Endothelial cell of umbilical vein (primary cell): ENCODE data around the gene KIF1B. TPM values are rescaled to one million over a fixed set of nuclear protein-coding genes. Genes with fewer than 3 reads are reported as not detected.
A peak's percentile ranks its signal among the peaks of the same experiment; 100 is the strongest.

Experiments
- BruUV-seq: library from RNA; stranded (reverse); fragments of 400-500 nt; replicated peaks from 2 replicates; lab custom pipeline; 2021; lab: Mats Ljungman, UMichigan
- CTCF ChIA-PET: fragments of 300-600, 350-600 bp; sonication (Branson Sonifier 250); formaldehyde crosslinking; loops from one replicate; lab custom pipeline; 2021; ENCODE audit warnings: antibody characterized with exemption, inconsistent platforms; lab: Charles Lee
- POLR2A ChIA-PET: fragments of 300-600, 350-600 bp; sonication (Branson Sonifier 250); formaldehyde crosslinking; loops from one replicate; lab custom pipeline; 2021; ENCODE audit warnings: antibody characterized with exemption, inconsistent platforms; lab: Charles Lee
- DNase-seq: peaks from one replicate; pipeline ENCODE4 v3.0.0-alpha.2; 2011; ENCODE audit warnings: low read depth, low spot score
- FAIRE-seq: peaks from 2 replicates; lab custom pipeline; 2011; peaks lifted over from hg19 to GRCh38; lab: Jason Lieb, UNC
- H2AFZ ChIP-seq: 2 replicates; pipeline ENCODE4 v1.6.0; 2012; ENCODE audit warnings: low read depth, low read length, control low read depth, inconsistent platforms
- H3K27ac ChIP-seq: 2 replicates; pipeline ENCODE4 v1.5.1; 2011; ENCODE audit warnings: low read depth, mild to moderate bottlenecking, control low read depth, low read length, moderate library complexity; ENCODE audit not compliant: insufficient read depth
- H3K27me3 ChIP-seq, 2 experiments: 2 replicates each; pipeline versions ENCODE4 v1.6.0 to v1.6.1; 2011; ENCODE audit warnings: low read length in 2 of 2, mixed read lengths in 1 of 2; ENCODE audit not compliant: control insufficient read depth in 2 of 2, insufficient read depth in 2 of 2
- H3K36me3 ChIP-seq, 2 experiments: 2 replicates in 1 of 2; 3 replicates in 1 of 2; pipeline ENCODE4 v1.5.1; 2011; ENCODE audit warnings: low read length in 2 of 2, mild to moderate bottlenecking in 1 of 2, moderate library complexity in 1 of 2; ENCODE audit not compliant: control insufficient read depth in 2 of 2, insufficient read depth in 2 of 2; ENCODE audit errors: extremely low read depth in 1 of 2
- H3K4me1 ChIP-seq: 3 replicates; pipeline ENCODE4 v1.5.1; 2011; ENCODE audit warnings: mild to moderate bottlenecking, low read length; ENCODE audit not compliant: control insufficient read depth, insufficient read depth; ENCODE audit errors: extremely low read depth
- H3K4me2 ChIP-seq: 2 replicates; pipeline ENCODE4 v1.6.1; 2011; ENCODE audit warnings: low read length, control low read depth, mixed read lengths; ENCODE audit not compliant: insufficient read depth
- H3K4me3 ChIP-seq, 3 experiments: fragments of 200-600 bp in 1 of 3; sonication (generic), shearing (Covaris generic) in 1 of 3; replicated peaks in 1 of 3; 2 replicates each; pipeline ENCODE4 v1.5.1; 2011 to 2016; ENCODE audit warnings: control low read depth in 3 of 3, low read length in 3 of 3, mild to moderate bottlenecking in 2 of 3, inconsistent platforms in 1 of 3, low read depth in 1 of 3, moderate library complexity in 1 of 3; ENCODE audit not compliant: insufficient read depth in 1 of 3
- H3K79me2 ChIP-seq: 2 replicates; pipeline ENCODE4 v1.6.0; 2012; ENCODE audit warnings: low read length, inconsistent platforms; ENCODE audit not compliant: control insufficient read depth, insufficient read depth
- H3K9ac ChIP-seq: replicated peaks from 2 replicates; pipeline ENCODE3; 2011; ENCODE audit warnings: low read length, control low read depth; ENCODE audit not compliant: insufficient read depth; ENCODE audit errors: extremely low read depth
- H3K9me1 ChIP-seq: replicated peaks from 3 replicates; pipeline ENCODE4 v1.6.0; 2011; ENCODE audit warnings: mild to moderate bottlenecking, low read length; ENCODE audit not compliant: control insufficient read depth, insufficient read depth; ENCODE audit errors: extremely low read depth
- H3K9me3 ChIP-seq: replicated peaks from 2 replicates; pipeline ENCODE4 v1.5.1; 2012; ENCODE audit warnings: low read length, inconsistent platforms; ENCODE audit not compliant: control insufficient read depth, insufficient read depth
- H4K20me1 ChIP-seq: replicated peaks from 2 replicates; pipeline ENCODE3; 2011; ENCODE audit warnings: mild to moderate bottlenecking, low read length; ENCODE audit not compliant: control insufficient read depth, insufficient read depth; ENCODE audit errors: extremely low read depth
- CTCF ChIP-seq, 2 donors: IDR thresholded peaks; 1 replicate in 1 of 2; 2 replicates in 1 of 2; pipeline ENCODE4 v1.5.1; 2011; ENCODE audit warnings: low read length in 2 of 2, mild to moderate bottlenecking in 2 of 2, moderate library complexity in 2 of 2, control low read depth in 1 of 2, inconsistent platforms in 1 of 2, low read depth in 1 of 2; ENCODE audit not compliant: insufficient read depth in 1 of 2; ENCODE audit errors: extremely low read depth in 1 of 2
- EZH2 ChIP-seq: IDR thresholded peaks from 2 replicates; pipeline ENCODE4 v1.6.1; 2012; ENCODE audit warnings: borderline replicate concordance, low read depth, mild to moderate bottlenecking, moderate library complexity, low read length, inconsistent platforms; ENCODE audit not compliant: severe bottlenecking
- MAX ChIP-seq: IDR thresholded peaks from 2 replicates; pipeline ENCODE4 v1.6.1; 2011; ENCODE audit not compliant: insufficient read depth, insufficient read length
- MYC ChIP-seq: IDR thresholded peaks from one replicate; pipeline ENCODE4 v1.6.1; 2011; ENCODE audit warnings: mild to moderate bottlenecking, low read depth, low read length
- POLR2A ChIP-seq: IDR thresholded peaks from 2 replicates; pipeline ENCODE4 v1.6.1; 2012; ENCODE audit warnings: low read depth, mild to moderate bottlenecking, control low read depth, low read length
- POLR2AphosphoS5 ChIP-seq: IDR thresholded peaks from 2 replicates; pipeline ENCODE4 v1.6.1; 2012; ENCODE audit warnings: low read depth, mild to moderate bottlenecking, control low read depth, low read length, moderate library complexity; ENCODE audit not compliant: insufficient read depth
- dilution Hi-C: fragments of 300-500 bp; cut with MboI; formaldehyde crosslinking; loops from one replicate; pipeline ENCODE4 v1.15.0; 2019; ENCODE audit warnings: low sequenced_read_pairs; ENCODE audit not compliant: extremely low pct_ligation_motif_present
- intact Hi-C: fragments of 100-400 bp; cut with micrococcal nuclease; formaldehyde crosslinking; loops from one replicate; pipeline ENCODE4 v1.10.0; 2022
- polyA plus RNA-seq, 4 experiments: library from polyadenylated mRNA; depleted of rRNA in 3 of 4; stranded (reverse) in 3 of 4; unstranded in 1 of 4; fragments of >200 nt; gene quantifications; 2 replicates each; pipeline versions ENCODE4 v1.2.1 to v1.2.3, GENCODE V29; 2011 to 2012; ENCODE audit warnings: missing spikeins in 1 of 4
- total RNA-seq: library from RNA; stranded (reverse); gene quantifications from 2 replicates; pipeline ENCODE4 v1.2.3, GENCODE V29; 2021

The KIF1B gene
- total and polyA plus RNA-seq, 2 donors (not counting 3 experiments of a cell fraction or from before 2014, with no cell fraction given): 14.8 to 58.6 TPM

- Histone ChIP-seq H4K20me1 (no peaks in the 10 kb centered on the region), H3K36me3 (peaks cover 2 to 20% of the 10 kb centered on the region in 2 experiments), H3K27ac (peak overlapping the region; percentile 51), H3K9me1 (no peaks in the 10 kb centered on the region), H2AFZ (no peak overlapping the region), H3K9ac (no peak overlapping the region), H3K4me3 (no peak overlapping the region), H3K4me1 (peaks cover 3% of the 10 kb centered on the region), H3K9me3 (no peaks in the 10 kb centered on the region), H3K79me2 (no peaks in the 10 kb centered on the region), H3K27me3 (no peaks in the 10 kb centered on the region), H3K4me2 (no peak overlapping the region)
- no peak for TF ChIP-seq POLR2A
- TF ChIP-seq MYC: no peak
- TF ChIP-seq POLR2AphosphoS5: no peak
- no peak for TF ChIP-seq EZH2
- no peak for TF ChIP-seq MAX
- TF ChIP-seq CTCF (IDR thresholded peaks at IDR 0.05; ENCODE audit: extremely low read depth in 1 of 2, insufficient read depth in 1 of 2, low read depth in 1 of 2, low read length in 2 of 2): no peak
- dilution Hi-C loops (no loop called here), intact Hi-C loops (loop anchor here (5.0 kb wide), 1 partner anchor 489 kb away; no protein-coding TSS in a partner anchor)
- POLR2A ChIA-PET: interaction anchor here (0.9 to 1.4 kb wide), 2 partner anchors 21 to 37 kb away, joined by 3 to 6 read pairs; partner anchors contain the start of gene PGD
- TSS peak; percentile 55 for BruUV-seq
- DNase-seq (peak; percentile 44), FAIRE-seq (peak; percentile 21)
- CTCF ChIA-PET: interaction anchor here (0.9 to 2.3 kb wide), 15 partner anchors 8 to 116 kb away, joined by 3 to 58 read pairs (median 11); partner anchors contain the start of genes CENPS and PGD
Observed at GRCh38 chr1:10378081-10378841, 167.9 kb downstream of the KIF1B start.
